ENCODE data around the gene SLC2A11.

DNA sequence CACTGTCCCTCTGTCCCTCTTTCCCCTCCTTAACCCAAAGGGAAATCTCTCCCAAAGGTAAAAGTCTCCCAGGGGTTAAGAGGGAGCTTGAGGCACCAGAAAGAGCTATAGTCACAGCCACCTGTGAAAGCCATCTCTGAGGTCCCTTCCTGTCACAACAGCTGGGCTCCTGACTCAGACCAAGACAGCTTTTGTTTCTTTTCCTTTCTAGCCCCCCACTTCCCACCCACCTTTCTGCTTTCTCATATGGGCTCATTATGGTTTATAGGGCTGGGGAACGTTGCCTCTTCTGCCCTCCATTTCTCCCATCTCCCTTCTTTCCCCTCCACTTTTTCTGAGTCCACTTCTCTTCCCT lies 55.6 kb downstream of the SLC2A11 start:
- TF ChIP-seq, protein P1, sequence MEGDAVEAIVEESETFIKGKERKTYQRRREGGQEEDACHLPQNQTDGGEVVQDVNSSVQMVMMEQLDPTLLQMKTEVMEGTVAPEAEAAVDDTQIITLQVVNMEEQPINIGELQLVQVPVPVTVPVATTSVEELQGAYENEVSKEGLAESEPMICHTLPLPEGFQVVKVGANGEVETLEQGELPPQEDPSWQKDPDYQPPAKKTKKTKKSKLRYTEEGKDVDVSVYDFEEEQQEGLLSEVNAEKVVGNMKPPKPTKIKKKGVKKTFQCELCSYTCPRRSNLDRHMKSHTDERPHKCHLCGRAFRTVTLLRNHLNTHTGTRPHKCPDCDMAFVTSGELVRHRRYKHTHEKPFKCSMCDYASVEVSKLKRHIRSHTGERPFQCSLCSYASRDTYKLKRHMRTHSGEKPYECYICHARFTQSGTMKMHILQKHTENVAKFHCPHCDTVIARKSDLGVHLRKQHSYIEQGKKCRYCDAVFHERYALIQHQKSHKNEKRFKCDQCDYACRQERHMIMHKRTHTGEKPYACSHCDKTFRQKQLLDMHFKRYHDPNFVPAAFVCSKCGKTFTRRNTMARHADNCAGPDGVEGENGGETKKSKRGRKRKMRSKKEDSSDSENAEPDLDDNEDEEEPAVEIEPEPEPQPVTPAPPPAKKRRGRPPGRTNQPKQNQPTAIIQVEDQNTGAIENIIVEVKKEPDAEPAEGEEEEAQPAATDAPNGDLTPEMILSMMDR (conservative IDR thresholded peaks at IDR 0.05 in 1 of 2, IDR thresholded peaks at IDR 0.05 in 1 of 2; ENCODE audit: extremely low read depth in 1 of 2, insufficient read depth in 1 of 2, low read depth in 1 of 2, low read length in 2 of 2), result no peak
- no peak for TF ChIP-seq EZH2 (IDR thresholded peaks at IDR 0.05; ENCODE audit: borderline replicate concordance, low read length)

Data from mammary epithelial cell (primary cell).